SK-N-SH treated with all-trans-retinoic acid at 6 μM for 48 hours (cell line): ENCODE measurements around the gene SLFNL1.

Source experiments
- ATAC-seq: fragments of 200-7000 bp; cut with Tn5 transposase; 3 replicates; pipeline ENCODE4 v1.9.1; 2020; ENCODE audit warnings: mild to moderate bottlenecking, moderate library complexity
- BACH2 ChIP-seq: fragments of 250-450 bp; sonication (Bioruptor Pico); IDR thresholded peaks from 2 replicates; pipeline ENCODE4 v1.9.0; 2021; ENCODE audit warnings: mild to moderate bottlenecking, borderline replicate concordance
- CREB5 ChIP-seq: fragments of 250-450 bp; sonication (Bioruptor Pico); IDR thresholded peaks from 2 replicates; pipeline ENCODE4 v1.5.1; 2020; ENCODE audit warnings: low read depth, mild to moderate bottlenecking, moderate library complexity
- CSDC2 ChIP-seq: fragments of 250-450 bp; sonication (Bioruptor Pico); IDR thresholded peaks from 2 replicates; pipeline ENCODE4 v1.5.0; 2020; ENCODE audit warnings: mild to moderate bottlenecking, moderate library complexity
- CSRNP3 ChIP-seq: fragments of 250-450 bp; sonication (Bioruptor Pico); IDR thresholded peaks from 2 replicates; pipeline ENCODE4 v1.5.1; 2021; ENCODE audit warnings: mild to moderate bottlenecking, moderate library complexity
- ESRRG ChIP-seq: fragments of 250-450 bp; sonication (Bioruptor Pico); IDR thresholded peaks from 2 replicates; pipeline ENCODE4 v1.6.1; 2021; ENCODE audit warnings: mild to moderate bottlenecking
- GLIS3 ChIP-seq: fragments of 250-450 bp; sonication (Bioruptor Pico); IDR thresholded peaks from 2 replicates; pipeline ENCODE4 v1.5.0; 2020; ENCODE audit warnings: mild to moderate bottlenecking, moderate library complexity
- ISL1 ChIP-seq: fragments of 250-450 bp; sonication (Bioruptor Pico); IDR thresholded peaks from 2 replicates; pipeline ENCODE4 v2.1.2; 2022; ENCODE audit warnings: mild to moderate bottlenecking, moderate library complexity
- OSR1 ChIP-seq: fragments of 250-450 bp; sonication (Bioruptor Pico); IDR thresholded peaks from 2 replicates; pipeline ENCODE4 v1.8.0; 2022; ENCODE audit warnings: moderate library complexity, mild to moderate bottlenecking, inconsistent platforms
- PATZ1 ChIP-seq: fragments of 250-450 bp; sonication (Bioruptor Pico); IDR thresholded peaks from 2 replicates; pipeline ENCODE4 v1.8.0; 2020; ENCODE audit warnings: mild to moderate bottlenecking, moderate library complexity, borderline replicate concordance
- PPARA ChIP-seq: fragments of 250-450 bp; sonication (Bioruptor Pico); IDR thresholded peaks from 2 replicates; pipeline ENCODE4 v1.5.0; 2020; ENCODE audit warnings: mild to moderate bottlenecking, borderline replicate concordance
- SNAI2 ChIP-seq: fragments of 250-450 bp; sonication (Bioruptor Pico); IDR thresholded peaks from 2 replicates; pipeline ENCODE4 v1.5.0; 2020; ENCODE audit warnings: mild to moderate bottlenecking, moderate library complexity
- ZC3H10 ChIP-seq: fragments of 250-450 bp; sonication (Bioruptor Pico); IDR thresholded peaks from 2 replicates; pipeline ENCODE4 v1.5.1; 2021; ENCODE audit warnings: mild to moderate bottlenecking, moderate library complexity
- ZFP3 ChIP-seq: fragments of 250-450 bp; sonication (Bioruptor Pico); IDR thresholded peaks from 2 replicates; pipeline ENCODE4 v1.5.0; 2020; ENCODE audit warnings: mild to moderate bottlenecking, moderate library complexity
- ZFP30 ChIP-seq: fragments of 450-650 bp; formaldehyde crosslinking; IDR thresholded peaks from 2 replicates; pipeline ENCODE4 v1.5.0; 2022; ENCODE audit warnings: mild to moderate bottlenecking, moderate library complexity
- ZNF70 ChIP-seq: fragments of 450-650 bp; formaldehyde crosslinking; IDR thresholded peaks from 2 replicates; pipeline ENCODE4 v1.5.0; 2020; ENCODE audit warnings: mild to moderate bottlenecking, moderate library complexity
- ZNF8 ChIP-seq: fragments of 450-650 bp; formaldehyde crosslinking; IDR thresholded peaks from 2 replicates; pipeline ENCODE4 v1.5.0; 2020; ENCODE audit warnings: mild to moderate bottlenecking, moderate library complexity
- TF ChIP-seq, protein P1 (sequence below): fragments of 250-450 bp; sonication (Bioruptor Pico); IDR thresholded peaks from 2 replicates; pipeline ENCODE4 v1.5.0; 2020; ENCODE audit warnings: mild to moderate bottlenecking, moderate library complexity
- TF ChIP-seq, protein P2 (sequence below): fragments of 250-450 bp; sonication (Bioruptor Pico); IDR thresholded peaks from 2 replicates; pipeline ENCODE4 v1.8.0; 2021; ENCODE audit warnings: low read depth, mild to moderate bottlenecking, moderate library complexity, borderline replicate concordance

The SLFNL1 gene

DNA sequence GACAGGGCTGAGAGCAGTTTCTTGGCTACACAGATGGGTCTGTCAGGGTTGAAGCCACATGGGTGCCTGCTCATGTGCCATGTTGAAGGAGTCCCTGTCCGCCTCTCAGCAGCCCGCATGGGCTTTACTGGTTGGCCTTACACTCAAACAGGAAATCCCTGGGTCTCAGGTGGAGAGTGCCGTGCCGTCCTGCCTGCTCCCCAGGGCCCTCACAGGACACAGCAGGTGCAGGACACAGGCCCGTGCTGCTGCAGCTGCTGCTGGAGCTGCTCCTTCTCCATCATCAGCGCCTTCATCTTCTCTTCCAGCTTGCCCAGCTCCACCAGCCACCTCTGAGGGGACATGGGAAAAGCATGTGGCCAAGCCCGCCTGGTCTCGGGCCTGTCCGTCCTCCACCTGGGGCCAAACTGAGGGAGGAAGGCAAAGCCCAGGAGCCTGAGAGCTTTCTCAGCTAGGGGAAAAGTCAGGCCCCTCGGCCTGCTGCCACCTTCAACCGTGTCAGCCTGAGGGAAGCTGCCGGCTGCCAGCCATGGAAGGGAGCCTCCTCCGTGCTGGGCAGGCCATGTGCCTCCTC is 5.5 kb downstream of the SLFNL1 start (continued):
- TF ChIP-seq SNAI2 (CRISPR knock-in tag) = no peak
- no peak for TF ChIP-seq ZC3H10
- TF ChIP-seq ZNF70 (CRISPR knock-in tag) = no peak
- TF ChIP-seq CSRNP3 = no peak
- TF ChIP-seq ZFP3 (CRISPR knock-in tag) = no peak
- TF ChIP-seq, all 23 proteins: peak for 0

DNA sequence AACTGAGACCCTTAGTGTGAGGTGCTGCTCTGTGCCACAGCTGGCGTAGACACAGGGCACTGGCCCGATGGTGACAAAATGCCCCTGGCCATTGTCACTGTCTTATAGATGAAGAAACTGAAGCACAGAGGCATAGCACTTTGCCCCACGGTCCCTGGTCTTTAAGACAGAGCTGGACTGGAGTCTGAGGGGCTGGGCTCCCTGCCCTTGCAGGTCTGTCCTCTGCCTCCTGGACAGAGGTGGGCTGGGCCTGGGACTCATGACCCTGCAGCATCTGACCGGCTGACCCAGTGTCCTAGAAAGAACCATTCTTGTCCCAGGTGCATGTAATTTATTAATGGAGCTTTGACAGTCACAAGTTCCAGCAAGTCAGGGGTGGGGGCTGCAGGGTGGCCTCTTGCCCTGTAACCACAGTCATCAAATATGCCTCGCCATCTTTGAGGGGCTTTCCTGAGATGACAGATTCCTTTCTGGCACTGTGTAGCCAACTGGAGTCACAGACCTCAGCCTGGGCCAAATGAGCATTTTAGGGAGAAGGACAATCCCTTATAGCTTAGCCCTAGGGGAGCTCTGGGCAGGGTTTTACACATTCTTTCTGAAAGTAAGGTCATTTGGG is 6.1 kb downstream of the SLFNL1 start:
- ATAC-seq = no peak

GRCh38 chr1:41014871-41015270 is 6.7 kb downstream of the SLFNL1 start:
- no peak for ATAC-seq
- TF ChIP-seq PATZ1 (CRISPR knock-in tag) (no peak), SNAI2 (CRISPR knock-in tag) (no peak), OSR1 (CRISPR knock-in tag) (no peak), ESRRG (CRISPR knock-in tag) (no peak), ZFP30 (no peak)
- TF ChIP-seq, protein P1, sequence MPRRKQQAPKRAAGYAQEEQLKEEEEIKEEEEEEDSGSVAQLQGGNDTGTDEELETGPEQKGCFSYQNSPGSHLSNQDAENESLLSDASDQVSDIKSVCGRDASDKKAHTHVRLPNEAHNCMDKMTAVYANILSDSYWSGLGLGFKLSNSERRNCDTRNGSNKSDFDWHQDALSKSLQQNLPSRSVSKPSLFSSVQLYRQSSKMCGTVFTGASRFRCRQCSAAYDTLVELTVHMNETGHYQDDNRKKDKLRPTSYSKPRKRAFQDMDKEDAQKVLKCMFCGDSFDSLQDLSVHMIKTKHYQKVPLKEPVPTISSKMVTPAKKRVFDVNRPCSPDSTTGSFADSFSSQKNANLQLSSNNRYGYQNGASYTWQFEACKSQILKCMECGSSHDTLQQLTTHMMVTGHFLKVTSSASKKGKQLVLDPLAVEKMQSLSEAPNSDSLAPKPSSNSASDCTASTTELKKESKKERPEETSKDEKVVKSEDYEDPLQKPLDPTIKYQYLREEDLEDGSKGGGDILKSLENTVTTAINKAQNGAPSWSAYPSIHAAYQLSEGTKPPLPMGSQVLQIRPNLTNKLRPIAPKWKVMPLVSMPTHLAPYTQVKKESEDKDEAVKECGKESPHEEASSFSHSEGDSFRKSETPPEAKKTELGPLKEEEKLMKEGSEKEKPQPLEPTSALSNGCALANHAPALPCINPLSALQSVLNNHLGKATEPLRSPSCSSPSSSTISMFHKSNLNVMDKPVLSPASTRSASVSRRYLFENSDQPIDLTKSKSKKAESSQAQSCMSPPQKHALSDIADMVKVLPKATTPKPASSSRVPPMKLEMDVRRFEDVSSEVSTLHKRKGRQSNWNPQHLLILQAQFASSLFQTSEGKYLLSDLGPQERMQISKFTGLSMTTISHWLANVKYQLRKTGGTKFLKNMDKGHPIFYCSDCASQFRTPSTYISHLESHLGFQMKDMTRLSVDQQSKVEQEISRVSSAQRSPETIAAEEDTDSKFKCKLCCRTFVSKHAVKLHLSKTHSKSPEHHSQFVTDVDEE (CRISPR knock-in tag) = no peak

More for the DNA sequence above, 6.1 kb downstream of the SLFNL1 start:
- no peak for TF ChIP-seq CREB5 (CRISPR knock-in tag)
- TF ChIP-seq CSDC2 (CRISPR knock-in tag) = no peak
- TF ChIP-seq ZNF8 (CRISPR knock-in tag) = no peak

- ATAC-seq = no peak
- TF ChIP-seq GLIS3 (CRISPR knock-in tag) = no peak
- no peak for TF ChIP-seq CSRNP3
- TF ChIP-seq ZNF8 (CRISPR knock-in tag) = no peak
- no peak for TF ChIP-seq PPARA (CRISPR knock-in tag)
- TF ChIP-seq, protein P2, sequence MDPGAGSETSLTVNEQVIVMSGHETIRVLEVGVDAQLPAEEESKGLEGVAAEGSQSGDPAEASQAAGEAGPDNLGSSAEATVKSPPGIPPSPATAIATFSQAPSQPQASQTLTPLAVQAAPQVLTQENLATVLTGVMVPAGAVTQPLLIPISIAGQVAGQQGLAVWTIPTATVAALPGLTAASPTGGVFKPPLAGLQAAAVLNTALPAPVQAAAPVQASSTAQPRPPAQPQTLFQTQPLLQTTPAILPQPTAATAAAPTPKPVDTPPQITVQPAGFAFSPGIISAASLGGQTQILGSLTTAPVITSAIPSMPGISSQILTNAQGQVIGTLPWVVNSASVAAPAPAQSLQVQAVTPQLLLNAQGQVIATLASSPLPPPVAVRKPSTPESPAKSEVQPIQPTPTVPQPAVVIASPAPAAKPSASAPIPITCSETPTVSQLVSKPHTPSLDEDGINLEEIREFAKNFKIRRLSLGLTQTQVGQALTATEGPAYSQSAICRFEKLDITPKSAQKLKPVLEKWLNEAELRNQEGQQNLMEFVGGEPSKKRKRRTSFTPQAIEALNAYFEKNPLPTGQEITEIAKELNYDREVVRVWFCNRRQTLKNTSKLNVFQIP (CRISPR knock-in tag) = no peak
- no peak for TF ChIP-seq CSDC2 (CRISPR knock-in tag)
- TF ChIP-seq BACH2 (CRISPR knock-in tag) = no peak
- TF ChIP-seq ZFP3 (CRISPR knock-in tag) = no peak
- no peak for TF ChIP-seq ZNF70 (CRISPR knock-in tag)
- TF ChIP-seq ISL1 (CRISPR knock-in tag) = no peak
- no peak for TF ChIP-seq ZC3H10
- TF ChIP-seq CREB5 (CRISPR knock-in tag) = no peak
- TF ChIP-seq SNAI2 (CRISPR knock-in tag) = no peak
- TF ChIP-seq, protein P1 (CRISPR knock-in tag) = no peak
- TF ChIP-seq ESRRG (CRISPR knock-in tag) = no peak
These were observed 7.7 kb downstream of the SLFNL1 start for GRCh38 chr1:41013796-41014195.
